Panc1 (cell line): Measurements from ENCODE around the gene ZNF862.

ENCODE experiments used
- CTCF ChIP-seq: fragments of 450-650 bp; IDR thresholded peaks from 2 replicates; pipeline ENCODE4 v1.5.1; 2017; ENCODE audit warnings: mild to moderate bottlenecking
- POLR2AphosphoS5 ChIP-seq: IDR thresholded peaks from 2 replicates; pipeline ENCODE4 v1.6.1; 2012; ENCODE audit warnings: mild to moderate bottlenecking, low read depth, low read length, moderate library complexity
- SIN3A ChIP-seq: IDR thresholded peaks from 2 replicates; pipeline ENCODE4 v1.6.1; 2012; ENCODE audit warnings: low read depth, mild to moderate bottlenecking, low read length, moderate library complexity, borderline replicate concordance; ENCODE audit not compliant: insufficient read depth
- TCF7L2 ChIP-seq: IDR thresholded peaks from 2 replicates; pipeline ENCODE4 v1.6.1; 2011; ENCODE audit warnings: mild to moderate bottlenecking, low read depth, low read length, inconsistent platforms

GRCh38 chr7:149884541-149884940 is 46.4 kb downstream of the ZNF862 start:
- TF ChIP-seq CTCF (no peak), TCF7L2 (no peak), POLR2AphosphoS5 (no peak), SIN3A (no peak)
